CD4-positive, alpha-beta memory T cell (primary cell): ENCODE results near the gene CIRBP. TPM values are rescaled to one million over a fixed set of nuclear protein-coding genes. Genes with fewer than 3 reads are reported as not detected.

Source experiments
- CTCF ChIA-PET: fragments of 350-600 bp; sonication (Branson Sonifier 250); formaldehyde crosslinking; loops from one replicate; lab custom pipeline; 2021; ENCODE audit warnings: inconsistent platforms; ENCODE audit not compliant: partially characterized antibody; lab: Charles Lee
- POLR2A ChIA-PET: fragments of 350-600 bp; sonication (Branson Sonifier 250); formaldehyde crosslinking; loops from one replicate; lab custom pipeline; 2021; ENCODE audit not compliant: partially characterized antibody; lab: Charles Lee
- DNase-seq, 5 donors: peaks; one replicate each; pipeline versions ENCODE4 v3.0.0 to v3.0.0-alpha.2; 2020 to 2022; ENCODE audit warnings: mixed read lengths in 1 of 5
- H3K27ac ChIP-seq: one replicate; pipeline ENCODE4 v1.7.0; 2013; ENCODE audit warnings: low read depth, low read length
- H3K27me3 ChIP-seq: 2 replicates; pipeline ENCODE4 v1.7.0; 2013; ENCODE audit warnings: mild to moderate bottlenecking, low read length, moderate library complexity; ENCODE audit not compliant: insufficient read depth
- H3K36me3 ChIP-seq: 2 replicates; pipeline ENCODE4 v1.7.0; 2013; ENCODE audit warnings: mild to moderate bottlenecking, low read length, moderate library complexity; ENCODE audit not compliant: insufficient read depth
- H3K4me1 ChIP-seq: 2 replicates; pipeline ENCODE4 v1.7.0; 2013; ENCODE audit warnings: mild to moderate bottlenecking, low read length, moderate library complexity; ENCODE audit not compliant: insufficient read depth
- H3K4me3 ChIP-seq, 2 donors: one replicate each; pipeline ENCODE4 v1.7.0; 2013; ENCODE audit warnings: low read length in 2 of 2, mild to moderate bottlenecking in 1 of 2
- H3K9me3 ChIP-seq, 2 donors: one replicate each; pipeline ENCODE4 v1.7.0; 2013; ENCODE audit warnings: low read length in 2 of 2, control low read depth in 1 of 2; ENCODE audit not compliant: control insufficient read depth in 1 of 2
- H3K27ac Mint-ChIP-seq, 7 donors: one replicate each; pipeline ENCODE4 v1.8.0; 2020 to 2021; ENCODE audit warnings: mixed read lengths in 7 of 7, mild to moderate bottlenecking in 6 of 7, inconsistent platforms in 3 of 7, moderate library complexity in 3 of 7
- H3K27me3 Mint-ChIP-seq, 2 donors: one replicate each; pipeline ENCODE4 v1.8.0; 2020 to 2021; ENCODE audit warnings: mixed read lengths in 2 of 2
- H3K36me3 Mint-ChIP-seq, 2 donors: one replicate each; pipeline ENCODE4 v1.8.0; 2020 to 2021; ENCODE audit warnings: mixed read lengths in 2 of 2, inconsistent platforms in 1 of 2, mild to moderate bottlenecking in 1 of 2
- H3K4me1 Mint-ChIP-seq, 4 donors: one replicate each; pipeline ENCODE4 v1.8.0; 2020 to 2021; ENCODE audit warnings: mixed read lengths in 4 of 4, mild to moderate bottlenecking in 1 of 4
- H3K4me3 Mint-ChIP-seq, 8 donors: one replicate each; pipeline ENCODE4 v1.8.0; 2020 to 2021; ENCODE audit warnings: mixed read lengths in 8 of 8, mild to moderate bottlenecking in 7 of 8, moderate library complexity in 6 of 8, inconsistent platforms in 3 of 8
- H3K9me3 Mint-ChIP-seq, 8 donors: one replicate each; pipeline ENCODE4 v1.8.0; 2020 to 2021; ENCODE audit warnings: mixed read lengths in 8 of 8, mild to moderate bottlenecking in 5 of 8, inconsistent platforms in 3 of 8, moderate library complexity in 1 of 8
- intact Hi-C: fragments of 100-400 bp; cut with micrococcal nuclease; formaldehyde crosslinking; loops from one replicate; pipeline ENCODE4 v1.15.1; 2023
- polyA plus RNA-seq, 2 donors: library from polyadenylated mRNA; unstranded; fragments of 300-500 nt; fragmentation: Illumina TruSeq; gene quantifications; one replicate each; pipeline ENCODE4 v1.2.3, GENCODE V29; 2021
- total RNA-seq, 2 experiments: library from RNA; stranded (reverse); gene quantifications; one replicate each; pipeline ENCODE4 v1.2.3, GENCODE V29; 2021

The CIRBP gene
- total and polyA plus RNA-seq, 4 experiments from 2014 or later, result 160 to 638 (median 416) TPM

DNA sequence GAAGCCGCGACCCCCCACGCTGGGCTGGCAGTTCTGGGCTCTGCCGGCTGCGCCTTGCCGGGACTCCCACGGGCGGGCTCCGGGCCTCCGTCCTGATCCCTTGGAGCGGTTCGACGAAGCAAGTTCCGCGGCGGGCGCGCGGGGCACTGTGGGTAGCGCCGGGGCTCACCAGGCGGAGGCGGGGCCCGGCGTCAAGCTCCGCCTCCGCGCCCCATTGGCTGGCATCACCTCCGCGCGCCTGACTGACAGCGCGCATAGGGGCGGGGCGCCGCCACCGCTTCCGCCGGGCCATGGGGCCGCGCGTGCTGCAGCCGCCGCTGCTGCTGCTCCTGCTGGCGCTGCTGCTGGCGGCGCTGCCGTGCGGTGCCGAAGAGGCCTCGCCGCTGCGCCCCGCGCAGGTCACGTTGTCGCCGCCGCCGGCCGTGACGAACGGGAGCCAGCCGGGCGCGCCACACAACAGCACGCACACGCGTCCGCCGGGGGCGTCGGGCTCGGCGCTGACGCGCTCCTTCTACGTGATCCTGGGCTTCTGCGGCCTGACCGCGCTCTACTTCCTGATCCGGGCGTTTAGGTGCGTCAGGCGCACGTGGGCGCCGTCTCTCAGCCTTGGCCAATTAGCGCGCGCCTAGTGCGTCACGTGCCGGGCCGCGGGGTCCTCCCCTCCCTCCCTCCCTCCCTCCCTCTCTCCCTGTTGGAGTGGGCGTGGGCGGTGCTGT is 6.3 kb downstream of the CIRBP start, which contains the start of gene FAM174C:
FAM174C (plus strand) TSS at position 271 of the 716 bp plus-strand sequence; CDS start at position 291, 20 bp downstream.
- Histone ChIP-seq H3K4me1 (peaks cover 61% of the 10 kb centered on the region), H3K27me3 (no peaks in the 10 kb centered on the region), H3K36me3 (peaks cover 53% of the 10 kb centered on the region), H3K27ac (peak within 1 kb of the TSS; percentile 93), H3K4me3 (peak within 1 kb of the TSS; percentile 42 to 87), H3K9me3 (no peaks in the 10 kb centered on the region)
- ChIA-PET CTCF (interaction anchor here (1.4 kb wide), 1 partner anchor 31 kb away, joined by 8 read pairs; no protein-coding TSS in a partner anchor), POLR2A (interaction anchor here (0.5 to 5.7 kb wide), 34 partner anchors 9 to 596 kb away, joined by 3 to 74 read pairs (median 4); partner anchors contain the start of genes ABCA7, ARHGAP45, ATP5F1D and CBARP)
- Mint-ChIP-seq H3K36me3 (peaks cover 36 to 61% of the 10 kb centered on the region in 2 donors), H3K9me3 (peaks cover 0 to 20% (median 0%) of the 10 kb centered on the region in 8 donors), H3K27me3 (no peaks in the 10 kb centered on the region), H3K27ac (peak within 1 kb of the TSS; percentile 95 to 98 (median 96)), H3K4me1 (peaks cover 30 to 66% (median 42%) of the 10 kb centered on the region in 4 donors), H3K4me3 (peak within 1 kb of the TSS; percentile 87 to 93 (median 90))
- intact Hi-C loops, result loop anchor here (1.0 to 5.0 kb wide), 5 partner anchors 82 to 215 kb away; partner anchors contain the start of genes DAZAP1, NDUFS7, PCSK4 and RPS15
- DNase-seq, result peak; percentile 95 to 97 (median 97)

DNA sequence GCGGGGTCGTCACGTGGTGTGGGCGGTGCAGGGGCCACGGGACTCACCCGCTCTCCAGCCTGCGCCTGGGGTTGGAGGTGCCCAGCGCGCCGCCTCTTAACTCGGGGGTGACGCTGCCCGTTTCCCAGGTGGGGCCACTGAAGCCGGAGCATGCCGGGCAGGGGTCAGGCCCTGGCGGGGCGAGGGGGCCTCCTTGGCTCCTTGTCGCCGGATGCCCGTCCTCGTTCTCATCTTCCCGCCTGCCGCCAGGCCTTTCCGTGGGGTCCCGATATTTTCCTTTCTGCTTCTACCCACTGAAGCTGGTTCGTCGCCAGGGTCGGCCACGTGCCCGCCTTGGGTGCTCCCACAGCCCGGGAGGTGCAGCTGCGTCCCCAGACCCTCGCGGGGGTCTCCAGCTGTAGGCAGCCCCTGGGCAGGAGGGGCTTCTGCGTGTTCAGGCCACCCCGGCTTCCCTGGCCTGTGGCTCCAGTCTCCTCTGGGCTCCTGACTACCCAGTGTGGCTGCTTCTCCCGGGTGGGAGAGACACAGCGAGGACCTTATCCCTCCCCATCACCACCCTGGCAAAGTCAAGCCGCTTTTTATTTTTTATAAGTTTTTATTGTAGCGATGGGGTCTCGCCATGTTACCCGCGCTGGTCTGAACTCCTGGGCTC is 7.0 kb downstream of the CIRBP start:
- Histone ChIP-seq H3K4me1 (peaks cover 54% of the 10 kb centered on the region), H3K4me3 (peak overlapping the region; percentile 42 to 87), H3K36me3 (peaks cover 47% of the 10 kb centered on the region), H3K27ac (peak overlapping the region; percentile 93), H3K27me3 (no peaks in the 10 kb centered on the region), H3K9me3 (no peaks in the 10 kb centered on the region)
- H3K36me3 Mint-ChIP-seq, result peaks cover 29 to 55% of the 10 kb centered on the region in 2 donors
- H3K4me3 Mint-ChIP-seq, result peak overlapping the region; percentile 87 to 93 (median 90)
- intact Hi-C loops, result loop anchor here (1.0 to 5.0 kb wide), 5 partner anchors 81 to 214 kb away; partner anchors contain the start of genes DAZAP1, NDUFS7, PCSK4 and RPS15
- ChIA-PET CTCF (interaction anchor here (1.4 kb wide), 1 partner anchor 32 kb away, joined by 8 read pairs; no protein-coding TSS in a partner anchor), POLR2A (interaction anchor here (1.2 to 5.7 kb wide), 7 partner anchors 9 to 377 kb away, joined by 4 to 74 read pairs (median 6); no protein-coding TSS in a partner anchor)
- no peak for DNase-seq
- peaks cover 0 to 13% (median 0%) of the 10 kb centered on the region in 8 donors for H3K9me3 Mint-ChIP-seq
- peaks cover 25 to 61% (median 37%) of the 10 kb centered on the region in 4 donors for H3K4me1 Mint-ChIP-seq
- peak overlapping the region; percentile 95 to 98 (median 96) for H3K27ac Mint-ChIP-seq
- H3K27me3 Mint-ChIP-seq, result no peaks in the 10 kb centered on the region

DNA sequence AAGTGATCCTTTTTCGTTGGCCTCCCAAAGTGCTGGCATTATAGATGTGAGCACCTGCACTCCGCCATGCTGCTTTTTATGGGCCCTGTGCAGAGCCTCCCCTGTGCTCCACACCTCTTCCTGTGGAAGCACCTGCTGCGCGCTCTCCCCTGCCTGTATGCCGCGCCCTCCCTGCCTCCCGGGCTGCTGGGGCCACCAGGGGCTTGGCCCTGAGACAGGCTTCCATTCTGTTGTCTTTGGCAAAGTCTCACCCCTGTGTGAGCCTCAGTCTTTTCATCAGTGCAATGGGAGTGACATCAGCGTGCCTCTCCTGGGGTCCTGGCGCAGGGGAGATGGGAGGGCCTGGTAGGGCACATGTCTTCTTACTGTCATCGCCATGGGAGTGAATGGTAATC is 7.5 kb downstream of the CIRBP start:
- Histone ChIP-seq H3K4me1 (peaks cover 49% of the 10 kb centered on the region), H3K9me3 (no peaks in the 10 kb centered on the region), H3K36me3 (peaks cover 41% of the 10 kb centered on the region), H3K27me3 (no peaks in the 10 kb centered on the region), H3K27ac (peak overlapping the region; percentile 93), H3K4me3 (peak overlapping the region; percentile 42 to 87)
- Mint-ChIP-seq H3K27ac (peak overlapping the region; percentile 95 to 98 (median 96)), H3K4me1 (peaks cover 19 to 56% (median 32%) of the 10 kb centered on the region in 4 donors), H3K4me3 (peak overlapping the region; percentile 87 to 93 (median 90)), H3K9me3 (peaks cover 0 to 11% (median 0%) of the 10 kb centered on the region in 8 donors), H3K27me3 (no peaks in the 10 kb centered on the region), H3K36me3 (peaks cover 24 to 49% of the 10 kb centered on the region in 2 donors)
- intact Hi-C loops, result loop anchor here (5.0 kb wide), 1 partner anchor 81 kb away; no protein-coding TSS in a partner anchor
- ChIA-PET POLR2A (interaction anchor here (1.8 to 5.7 kb wide), 5 partner anchors 8 to 376 kb away, joined by 6 to 74 read pairs (median 31); partner anchors contain the start of gene CIRBP), CTCF (interaction anchor here (0.7 kb wide), 1 partner anchor 524 kb away, joined by 3 read pairs; no protein-coding TSS in a partner anchor)
- DNase-seq, result peak in 3 of 5 donors; percentile 45 to 55 (median 52)

DNA sequence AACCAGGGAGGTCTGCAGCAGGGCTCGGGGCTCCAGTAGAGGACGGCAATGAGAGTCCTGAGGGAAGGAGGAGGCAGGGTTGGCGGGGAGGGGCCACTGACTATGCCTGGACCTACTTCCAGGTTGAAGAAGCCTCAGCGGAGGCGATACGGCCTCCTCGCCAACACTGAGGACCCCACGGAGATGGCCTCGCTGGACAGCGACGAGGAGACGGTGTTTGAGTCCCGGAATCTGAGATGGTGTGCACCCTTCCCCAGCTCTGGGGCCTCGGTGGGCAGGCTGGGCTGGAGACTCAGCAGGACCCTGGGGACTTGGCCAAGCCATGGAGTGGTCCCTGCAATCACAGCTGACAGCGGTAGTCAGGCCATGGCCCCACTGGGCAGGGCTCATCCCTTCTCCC is 7.9 kb downstream of the CIRBP start:
- peaks cover 24 to 45% of the 10 kb centered on the region in 2 donors for H3K36me3 Mint-ChIP-seq
- intact Hi-C loops, result loop anchor here (5.0 kb wide), 1 partner anchor 80 kb away; no protein-coding TSS in a partner anchor
- ChIA-PET POLR2A (interaction anchor here (1.5 to 4.8 kb wide), 2 partner anchors 9 to 18 kb away, joined by 3 to 41 read pairs; partner anchors contain the start of gene CIRBP), CTCF (interaction anchor here (0.7 to 3.0 kb wide), 2 partner anchors 33 to 523 kb away, joined by 3 to 16 read pairs; no protein-coding TSS in a partner anchor)
- Histone ChIP-seq H3K9me3 (no peaks in the 10 kb centered on the region), H3K4me1 (peaks cover 45% of the 10 kb centered on the region), H3K27me3 (no peaks in the 10 kb centered on the region), H3K4me3 (peak overlapping the region in 1 of 2 donors; percentile 87), H3K27ac (peak overlapping the region; percentile 93), H3K36me3 (peaks cover 37% of the 10 kb centered on the region)
- peak overlapping the region in 7 of 8 donors; percentile 87 to 93 (median 90) for H3K4me3 Mint-ChIP-seq
- H3K9me3 Mint-ChIP-seq, result peaks cover 0 to 11% (median 0%) of the 10 kb centered on the region in 8 donors
- no peaks in the 10 kb centered on the region for H3K27me3 Mint-ChIP-seq
- H3K4me1 Mint-ChIP-seq, result peaks cover 19 to 51% (median 28%) of the 10 kb centered on the region in 4 donors
- H3K27ac Mint-ChIP-seq, result peak overlapping the region; percentile 67 to 97 (median 96)
- DNase-seq, result no peak

DNA sequence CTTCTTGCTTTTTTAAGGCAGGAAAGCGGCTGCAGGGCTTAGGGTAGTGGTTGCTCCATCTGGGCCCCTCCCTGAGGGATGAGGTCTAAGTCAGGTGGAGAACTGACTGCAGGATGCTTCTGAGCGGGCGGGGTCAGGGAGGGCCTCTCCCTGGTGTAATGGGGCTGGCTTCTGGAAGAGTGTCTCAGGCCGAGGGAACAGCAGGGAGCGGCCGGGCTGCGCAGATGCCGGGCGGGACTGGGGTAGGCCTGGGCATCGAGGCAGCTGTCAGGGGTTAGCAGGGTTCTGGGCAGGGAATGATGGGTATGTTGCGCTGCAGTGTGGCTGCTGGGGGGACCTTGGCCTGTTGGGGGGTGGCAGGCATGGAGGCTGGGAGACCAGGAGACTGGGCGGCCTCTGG is 8.9 kb downstream of the CIRBP start:
- H3K36me3 Mint-ChIP-seq, result peaks cover 15 to 36% of the 10 kb centered on the region in 2 donors
- peaks cover 14 to 41% (median 21%) of the 10 kb centered on the region in 4 donors for H3K4me1 Mint-ChIP-seq
- Histone ChIP-seq H3K9me3 (no peaks in the 10 kb centered on the region), H3K4me1 (peaks cover 35% of the 10 kb centered on the region), H3K4me3 (no peak overlapping the region), H3K27me3 (no peaks in the 10 kb centered on the region), H3K27ac (no peak overlapping the region), H3K36me3 (peaks cover 27% of the 10 kb centered on the region)
- peaks cover 0 to 6% (median 0%) of the 10 kb centered on the region in 8 donors for H3K9me3 Mint-ChIP-seq
- intact Hi-C loops, result loop anchor here (2.0 to 5.0 kb wide), 2 partner anchors 79 to 489 kb away; no protein-coding TSS in a partner anchor
- CTCF ChIA-PET, result interaction anchor here (1.7 to 3.0 kb wide), 2 partner anchors 34 to 105 kb away, joined by 4 to 16 read pairs; no protein-coding TSS in a partner anchor
- peak in 1 of 5 donors; percentile 41 for DNase-seq
- H3K4me3 Mint-ChIP-seq, result peak overlapping the region in 4 of 8 donors; percentile 15 to 34 (median 20)
- peak overlapping the region in 3 of 7 donors; percentile 23 to 66 (median 63) for H3K27ac Mint-ChIP-seq
- H3K27me3 Mint-ChIP-seq, result no peaks in the 10 kb centered on the region
- POLR2A ChIA-PET, result interaction anchor here (1.5 to 4.8 kb wide), 2 partner anchors 10 to 19 kb away, joined by 3 to 41 read pairs; partner anchors contain the start of gene CIRBP
